GM18507 (cell line): ENCODE results near the gene KRTAP5-5.

ENCODE experiments used
- DNase-seq: peaks from one replicate; pipeline ENCODE4 v3.0.0; 2011; ENCODE audit warnings: low read depth; ENCODE audit not compliant: insufficient read length; ENCODE audit errors: extremely low spot score
- FAIRE-seq: peaks from 2 replicates; lab custom pipeline; 2011; peaks lifted over from hg19 to GRCh38; lab: Jason Lieb, UNC

KRTAP5-5 gene

GRCh38 chr11:1670905-1671371, 41.4 kb downstream of the KRTAP5-5 start:
- DNase-seq (no peak), FAIRE-seq (no peak)

GRCh38 chr11:1671658-1672057, 42.1 kb downstream of the KRTAP5-5 start:
- DNase-seq (no peak), FAIRE-seq (no peak)

- DNase-seq, result no peak
- no peak for FAIRE-seq
Measured at GRCh38 chr11:1672613-1673350, 43.2 kb downstream of the KRTAP5-5 start.

GRCh38 chr11:1673446-1674172, 44.0 kb downstream of the KRTAP5-5 start:
- FAIRE-seq (no peak), DNase-seq (no peak)

- no peak for FAIRE-seq
- no peak for DNase-seq
Measured at GRCh38 chr11:1674173-1675131, 44.9 kb downstream of the KRTAP5-5 start.

GRCh38 chr11:1675536-1676228, 46.1 kb downstream of the KRTAP5-5 start:
- FAIRE-seq, result no peak
- no peak for DNase-seq

- FAIRE-seq (no peak), DNase-seq (no peak)
Measured at GRCh38 chr11:1676229-1676740, 46.7 kb downstream of the KRTAP5-5 start.

GRCh38 chr11:1679881-1680280, 50.3 kb downstream of the KRTAP5-5 start:
- no peak for DNase-seq
- FAIRE-seq, result no peak
